HepG2 (cell line): ENCODE measurements around the gene LGALS1. TPM values are rescaled to one million over a fixed set of nuclear protein-coding genes. Genes with fewer than 3 reads are reported as not detected.

Source experiments
- AHR ChIP-seq: IDR thresholded peaks from 2 replicates; pipeline ENCODE4 v1.6.1; 2018; ENCODE audit warnings: missing genetic modification reagents, missing compliant biosample characterization
- AKAP8 ChIP-seq: sonication (generic); formaldehyde crosslinking; IDR thresholded peaks from 2 replicates; pipeline ENCODE4 v1.5.1; 2020; ENCODE audit warnings: mild to moderate bottlenecking, missing genetic modification reagents
- ATF7-NPFF ChIP-seq: sonication (generic); formaldehyde crosslinking; IDR thresholded peaks from 2 replicates; pipeline ENCODE4 v1.8.1; 2023; ENCODE audit warnings: mild to moderate bottlenecking, low read depth, missing genetic modification reagents, moderate library complexity
- CAMTA2 ChIP-seq: sonication (generic); formaldehyde crosslinking; IDR thresholded peaks from 2 replicates; pipeline ENCODE4 v1.4.0; 2020; ENCODE audit warnings: mild to moderate bottlenecking, missing genetic modification reagents, borderline replicate concordance
- CEBPG ChIP-seq: IDR thresholded peaks from 2 replicates; pipeline ENCODE4 v1.6.1; 2016
- KDM2A ChIP-seq: sonication (generic); formaldehyde crosslinking; IDR thresholded peaks from 2 replicates; pipeline ENCODE4 v1.4.0; 2020; ENCODE audit warnings: low read depth, missing genetic modification reagents, borderline replicate concordance
- MTA1 ChIP-seq: sonication (generic); formaldehyde crosslinking; IDR thresholded peaks from 2 replicates; pipeline ENCODE4 v1.4.0; 2020; ENCODE audit warnings: missing genetic modification reagents, mild to moderate bottlenecking, borderline replicate concordance
- NFKB2 ChIP-seq: sonication (generic); formaldehyde crosslinking; IDR thresholded peaks from 2 replicates; pipeline ENCODE4 v1.4.0; 2020; ENCODE audit warnings: missing genetic modification reagents, borderline replicate concordance
- NONO ChIP-seq, 2 experiments: fragments of 450-650 bp in 1 of 2; sonication (generic) in 1 of 2; formaldehyde crosslinking in 1 of 2; IDR thresholded peaks in 1 of 2; conservative IDR thresholded peaks in 1 of 2; 2 replicates each; pipeline versions ENCODE4 v1.6.1 to v1.8.0; 2017 to 2022; ENCODE audit warnings: mild to moderate bottlenecking in 1 of 2, missing genetic modification reagents in 1 of 2, moderate library complexity in 1 of 2
- POLR2G ChIP-seq: fragments of 200-400 bp; formaldehyde crosslinking; IDR thresholded peaks from 2 replicates; pipeline ENCODE4 v1.6.1; 2018; ENCODE audit warnings: mild to moderate bottlenecking, low read depth, low read length, moderate library complexity
- SIN3A ChIP-seq: IDR thresholded peaks from 2 replicates; pipeline ENCODE4 v1.6.1; 2011; ENCODE audit warnings: low read depth, mild to moderate bottlenecking, control low read depth, low read length, borderline replicate concordance
- TARDBP ChIP-seq: sonication (generic); formaldehyde crosslinking; IDR thresholded peaks from 2 replicates; pipeline ENCODE4 v1.8.0; 2022; ENCODE audit warnings: mild to moderate bottlenecking, missing genetic modification reagents
- TBX2 ChIP-seq: sonication (generic); formaldehyde crosslinking; IDR thresholded peaks from 2 replicates; pipeline ENCODE4 v1.5.0; 2020; ENCODE audit warnings: missing genetic modification reagents, mild to moderate bottlenecking, borderline replicate concordance
- ZNF777 ChIP-seq: sonication (generic); formaldehyde crosslinking; IDR thresholded peaks from 2 replicates; pipeline ENCODE4 v1.4.0; 2020; ENCODE audit warnings: missing genetic modification reagents
- ZNF790 ChIP-seq: sonication (generic); formaldehyde crosslinking; IDR thresholded peaks from 2 replicates; pipeline ENCODE4 v1.8.0; 2022; ENCODE audit warnings: missing genetic modification reagents, mild to moderate bottlenecking, borderline replicate concordance
- polyA plus RNA-seq, 8 experiments: library from polyadenylated mRNA; depleted of rRNA in 3 of 8; stranded (reverse) in 7 of 8; unstranded in 1 of 8; fragments of >200 nt; fragmentation: Illumina TruSeq in 4 of 8; extraction: Trizol in 4 of 8; gene quantifications; 2 replicates each; pipeline versions ENCODE4 v1.2.1 to v1.2.3, GENCODE V29; 2011 to 2016; ENCODE audit warnings: low read depth in 4 of 8, missing spikeins in 1 of 8, mixed read lengths in 1 of 8; ENCODE audit not compliant: insufficient read depth in 1 of 8
- total RNA-seq, 5 experiments: library from RNA; depleted of rRNA; stranded (reverse); fragments of >200 nt; fragmentation: Illumina TruSeq; extraction: Trizol; gene quantifications; 2 replicates each; pipeline ENCODE4 v1.2.3, GENCODE V29; 2016; ENCODE audit warnings: low read depth in 1 of 5
- TF ChIP-seq, protein P1 (sequence below): sonication (generic); formaldehyde crosslinking; IDR thresholded peaks from 2 replicates; pipeline ENCODE4 v1.4.0; 2020; ENCODE audit warnings: missing genetic modification reagents; ENCODE audit errors: not compliant biosample characterization
- TF ChIP-seq, protein P2 (sequence below): IDR thresholded peaks from 2 replicates; pipeline ENCODE4 v1.6.1; 2016; ENCODE audit warnings: missing compliant biosample characterization, missing genetic modification reagents, borderline replicate concordance
- TF ChIP-seq, protein P3 (sequence below): sonication (generic); formaldehyde crosslinking; IDR thresholded peaks from 2 replicates; pipeline ENCODE4 v1.8.1; 2023; ENCODE audit warnings: missing genetic modification reagents, inconsistent platforms, borderline replicate concordance
- TF ChIP-seq, protein P4 (sequence below), 2 experiments: sonication (generic) in 1 of 2; formaldehyde crosslinking in 1 of 2; IDR thresholded peaks; 2 replicates each; pipeline versions ENCODE4 v1.4.0 to v1.6.1; 2016 to 2020; ENCODE audit warnings: borderline replicate concordance in 1 of 2, low read depth in 1 of 2, mild to moderate bottlenecking in 1 of 2, missing genetic modification reagents in 1 of 2
- TF ChIP-seq, protein P5 (sequence below): sonication (generic); formaldehyde crosslinking; IDR thresholded peaks from 2 replicates; pipeline ENCODE4 v1.4.0; 2020; ENCODE audit warnings: mild to moderate bottlenecking, missing genetic modification reagents

LGALS1 gene
- total and polyA plus RNA-seq, 2 of the 13 experiments (the other 11 are each of a cell fraction or from before 2014, with no cell fraction given) = 103 to 858 TPM

DNA sequence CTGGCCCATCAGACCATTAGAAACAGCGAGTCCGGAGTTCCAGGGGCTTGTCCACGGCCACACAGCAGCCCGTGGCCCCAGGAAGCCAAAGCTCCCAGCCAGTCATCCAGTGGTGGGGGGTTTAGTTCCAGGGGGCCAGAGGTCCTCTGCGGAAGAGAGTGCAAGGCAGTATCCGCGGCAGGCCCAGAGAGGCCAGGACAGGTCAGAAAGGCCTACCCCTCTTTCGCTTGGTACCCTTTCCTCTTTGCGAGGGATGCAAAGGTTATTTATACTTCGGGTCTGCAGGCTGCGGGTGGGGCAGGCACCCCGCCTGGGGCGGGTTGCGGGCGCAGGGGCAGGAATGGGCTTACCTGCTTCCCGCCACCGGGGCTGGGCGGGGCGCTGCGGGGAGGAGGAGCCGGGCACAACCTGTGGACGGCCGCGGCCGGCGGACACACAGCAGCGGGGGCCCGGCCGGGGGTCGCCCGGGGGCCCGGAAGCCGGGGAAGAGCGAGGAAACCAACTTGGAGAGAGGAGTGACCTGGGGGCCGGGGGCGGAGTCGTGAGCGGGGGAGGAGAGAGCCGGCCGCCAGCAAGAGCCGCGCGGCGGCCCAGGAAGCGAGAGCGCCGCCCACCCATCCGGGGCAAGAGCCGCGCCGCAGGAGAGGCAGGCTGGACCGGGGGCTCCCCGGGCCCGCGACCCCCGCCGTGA lies 36.2 kb upstream of the LGALS1 start, which contains the start of gene SH3BP1 (continued):
- no peak for TF ChIP-seq NONO (IDR thresholded peaks at IDR 0.05)
- TF ChIP-seq NONO (CRISPR knock-in tag; conservative IDR thresholded peaks at IDR 0.05) = peak; percentile 19; the same call in 1 of the 2 replicates
- TF ChIP-seq, protein P1, sequence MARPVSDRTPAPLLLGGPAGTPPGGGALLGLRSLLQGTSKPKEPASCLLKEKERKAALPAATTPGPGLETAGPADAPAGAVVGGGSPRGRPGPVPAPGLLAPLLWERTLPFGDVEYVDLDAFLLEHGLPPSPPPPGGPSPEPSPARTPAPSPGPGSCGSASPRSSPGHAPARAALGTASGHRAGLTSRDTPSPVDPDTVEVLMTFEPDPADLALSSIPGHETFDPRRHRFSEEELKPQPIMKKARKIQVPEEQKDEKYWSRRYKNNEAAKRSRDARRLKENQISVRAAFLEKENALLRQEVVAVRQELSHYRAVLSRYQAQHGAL = no peak
- TF ChIP-seq, protein P2, sequence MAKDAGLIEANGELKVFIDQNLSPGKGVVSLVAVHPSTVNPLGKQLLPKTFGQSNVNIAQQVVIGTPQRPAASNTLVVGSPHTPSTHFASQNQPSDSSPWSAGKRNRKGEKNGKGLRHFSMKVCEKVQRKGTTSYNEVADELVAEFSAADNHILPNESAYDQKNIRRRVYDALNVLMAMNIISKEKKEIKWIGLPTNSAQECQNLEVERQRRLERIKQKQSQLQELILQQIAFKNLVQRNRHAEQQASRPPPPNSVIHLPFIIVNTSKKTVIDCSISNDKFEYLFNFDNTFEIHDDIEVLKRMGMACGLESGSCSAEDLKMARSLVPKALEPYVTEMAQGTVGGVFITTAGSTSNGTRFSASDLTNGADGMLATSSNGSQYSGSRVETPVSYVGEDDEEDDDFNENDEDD (CRISPR knock-in tag) = peak; percentile 64; the same call in 1 of the 2 replicates
- TF ChIP-seq, protein P3, sequence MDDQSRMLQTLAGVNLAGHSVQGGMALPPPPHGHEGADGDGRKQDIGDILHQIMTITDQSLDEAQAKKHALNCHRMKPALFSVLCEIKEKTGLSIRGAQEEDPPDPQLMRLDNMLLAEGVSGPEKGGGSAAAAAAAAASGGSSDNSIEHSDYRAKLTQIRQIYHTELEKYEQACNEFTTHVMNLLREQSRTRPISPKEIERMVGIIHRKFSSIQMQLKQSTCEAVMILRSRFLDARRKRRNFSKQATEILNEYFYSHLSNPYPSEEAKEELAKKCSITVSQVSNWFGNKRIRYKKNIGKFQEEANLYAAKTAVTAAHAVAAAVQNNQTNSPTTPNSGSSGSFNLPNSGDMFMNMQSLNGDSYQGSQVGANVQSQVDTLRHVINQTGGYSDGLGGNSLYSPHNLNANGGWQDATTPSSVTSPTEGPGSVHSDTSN (CRISPR knock-in tag) = no peak
- TF ChIP-seq CAMTA2 (CRISPR knock-in tag) = 0 out of 2 replicates have a peak, but pooled peaks have one; percentile 2
- no peak for TF ChIP-seq AHR (CRISPR knock-in tag)
- peak; percentile 69; the same call in 1 of the 2 replicates for TF ChIP-seq NFKB2 (CRISPR knock-in tag)
- peak; percentile 23; the same call in 1 of the 2 replicates for TF ChIP-seq KDM2A
- TF ChIP-seq TBX2 (CRISPR knock-in tag) = peak; percentile 43; the same call in 1 of the 2 replicates
- peak; percentile 49; the same call in 1 of the 2 replicates for TF ChIP-seq MTA1 (CRISPR knock-in tag)
- TF ChIP-seq, protein P4, sequence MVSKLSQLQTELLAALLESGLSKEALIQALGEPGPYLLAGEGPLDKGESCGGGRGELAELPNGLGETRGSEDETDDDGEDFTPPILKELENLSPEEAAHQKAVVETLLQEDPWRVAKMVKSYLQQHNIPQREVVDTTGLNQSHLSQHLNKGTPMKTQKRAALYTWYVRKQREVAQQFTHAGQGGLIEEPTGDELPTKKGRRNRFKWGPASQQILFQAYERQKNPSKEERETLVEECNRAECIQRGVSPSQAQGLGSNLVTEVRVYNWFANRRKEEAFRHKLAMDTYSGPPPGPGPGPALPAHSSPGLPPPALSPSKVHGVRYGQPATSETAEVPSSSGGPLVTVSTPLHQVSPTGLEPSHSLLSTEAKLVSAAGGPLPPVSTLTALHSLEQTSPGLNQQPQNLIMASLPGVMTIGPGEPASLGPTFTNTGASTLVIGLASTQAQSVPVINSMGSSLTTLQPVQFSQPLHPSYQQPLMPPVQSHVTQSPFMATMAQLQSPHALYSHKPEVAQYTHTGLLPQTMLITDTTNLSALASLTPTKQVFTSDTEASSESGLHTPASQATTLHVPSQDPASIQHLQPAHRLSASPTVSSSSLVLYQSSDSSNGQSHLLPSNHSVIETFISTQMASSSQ (IDR thresholded peaks at IDR 0.05; ENCODE audit: low read depth) = no peak
- TF ChIP-seq, protein P4 (CRISPR knock-in tag; IDR thresholded peaks at IDR 0.05; ENCODE audit: borderline replicate concordance) = no peak
- TF ChIP-seq ZNF790 (CRISPR knock-in tag) = 0 out of 2 replicates have a peak, but pooled peaks have one; percentile 14
- TF ChIP-seq ZNF777 = peak; percentile 59
- TF ChIP-seq, protein P5, sequence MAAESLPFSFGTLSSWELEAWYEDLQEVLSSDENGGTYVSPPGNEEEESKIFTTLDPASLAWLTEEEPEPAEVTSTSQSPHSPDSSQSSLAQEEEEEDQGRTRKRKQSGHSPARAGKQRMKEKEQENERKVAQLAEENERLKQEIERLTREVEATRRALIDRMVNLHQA = no peak
- peak; percentile 19; the same call in 1 of the 2 replicates for TF ChIP-seq ATF7-NPFF (CRISPR knock-in tag)
- peak; percentile 42; the same call in 1 of the 2 replicates for TF ChIP-seq AKAP8
- TF ChIP-seq POLR2G = peak; percentile 32; the same call in 1 of the 2 replicates
- peak; percentile 27; the same call in 1 of the 2 replicates for TF ChIP-seq TARDBP (CRISPR knock-in tag)
- TF ChIP-seq SIN3A = peak; percentile 46; the same call in 1 of the 2 replicates
- no peak for TF ChIP-seq CEBPG (CRISPR knock-in tag)
